GM12873 (cell line): ENCODE results near the gene BCAS1.

Experiments
- CTCF ChIP-seq: IDR thresholded peaks from 2 replicates; pipeline ENCODE4 v1.5.1; 2012; ENCODE audit warnings: low read depth, mild to moderate bottlenecking, moderate library complexity, low read length, control low read depth; ENCODE audit not compliant: insufficient read depth; ENCODE audit errors: missing control alignments

The BCAS1 gene

DNA sequence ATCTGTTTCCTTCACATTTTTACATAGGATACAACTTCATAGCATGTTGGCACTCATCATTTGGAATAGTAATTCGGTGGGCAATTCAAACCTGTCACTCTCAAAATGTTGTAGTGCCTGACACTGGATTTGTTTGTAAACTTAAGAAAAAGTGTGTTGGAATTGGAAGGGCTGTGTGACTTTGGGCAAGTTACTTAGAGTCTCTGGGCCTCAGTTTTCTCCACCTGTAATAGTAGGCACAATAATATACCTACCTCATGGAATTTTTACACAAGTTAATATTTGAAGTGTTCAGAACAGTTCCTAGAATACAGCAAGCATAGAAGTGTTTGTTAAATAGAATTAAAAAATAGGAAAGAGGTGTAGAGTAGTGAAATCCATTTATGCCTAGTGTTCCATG lies 15.0 kb upstream of the BCAS1 start:
- no peak for TF ChIP-seq CTCF

DNA sequence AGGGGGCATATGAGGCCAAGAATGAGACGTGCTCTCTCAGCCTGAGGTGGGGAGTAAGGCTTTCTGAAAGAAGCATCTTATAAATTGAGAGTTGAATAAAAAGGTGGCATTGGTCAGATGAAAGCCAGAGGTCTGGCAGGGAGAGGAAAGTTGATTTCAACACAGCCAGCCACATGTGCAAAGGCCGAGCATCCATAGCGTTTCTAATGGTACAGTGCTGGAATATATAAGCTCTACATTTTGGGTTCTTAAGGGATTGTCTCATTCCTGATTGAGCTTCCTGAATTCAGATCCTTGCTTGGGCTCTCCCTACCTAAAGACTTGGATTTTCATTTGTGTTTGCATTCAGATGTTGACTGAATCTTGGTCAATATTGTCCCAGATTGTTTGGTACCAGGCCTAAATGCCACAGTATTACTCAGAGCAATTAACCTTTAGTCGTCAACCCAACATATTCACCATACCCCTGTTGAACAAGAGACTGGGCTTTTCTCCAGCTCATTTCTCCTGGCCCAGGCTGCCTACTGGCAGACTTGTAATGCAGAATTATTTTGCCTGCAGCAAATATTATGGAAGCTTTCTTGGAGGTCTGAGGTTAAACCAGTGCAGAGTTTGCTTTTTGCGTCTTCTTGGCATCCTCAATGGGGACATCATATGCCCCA lies 14.5 kb upstream of the BCAS1 start:
- no peak for TF ChIP-seq CTCF

DNA sequence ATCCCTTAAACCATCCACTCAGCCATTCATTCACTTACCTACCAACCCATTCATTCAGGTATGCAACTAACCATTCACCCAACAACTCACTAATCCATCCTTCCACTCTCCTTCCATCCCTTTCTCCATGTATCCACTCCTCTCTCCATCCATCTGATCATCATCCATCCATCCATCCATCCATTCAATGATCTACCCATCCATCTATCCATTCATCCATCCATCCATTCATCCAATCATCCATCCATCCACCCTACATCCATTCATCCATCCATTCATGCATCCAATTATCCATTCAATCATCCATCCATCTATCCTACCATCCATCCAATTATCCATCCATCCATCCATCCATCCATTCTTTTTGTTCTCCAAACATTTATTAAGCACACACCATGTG lies 13.8 kb upstream of the BCAS1 start:
- TF ChIP-seq CTCF = no peak

DNA sequence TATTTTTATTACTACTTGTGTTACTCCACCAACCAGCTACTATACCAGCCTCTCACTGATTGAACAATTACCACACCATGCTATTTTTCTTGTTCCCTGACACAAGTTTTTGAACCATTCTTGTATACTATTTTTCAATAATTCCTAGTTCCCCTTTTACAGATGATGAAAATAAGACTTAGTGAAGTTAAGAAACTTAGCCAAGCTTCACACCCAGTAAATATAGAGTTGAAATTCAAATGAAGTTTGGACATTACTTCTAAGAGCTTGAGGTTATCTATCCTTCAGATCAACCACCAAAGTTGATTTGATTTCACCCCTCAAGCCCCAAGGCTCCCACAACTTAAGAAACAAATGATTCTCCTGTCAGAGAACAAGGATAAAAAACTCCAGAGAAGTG lies 13.1 kb upstream of the BCAS1 start:
- no peak for TF ChIP-seq CTCF

- TF ChIP-seq CTCF = no peak
These were observed 11.7 kb upstream of the BCAS1 start for GRCh38 chr20:54082100-54082499.

GRCh38 chr20:54079652-54080051 lies 9.3 kb upstream of the BCAS1 start:
- no peak for TF ChIP-seq CTCF

DNA sequence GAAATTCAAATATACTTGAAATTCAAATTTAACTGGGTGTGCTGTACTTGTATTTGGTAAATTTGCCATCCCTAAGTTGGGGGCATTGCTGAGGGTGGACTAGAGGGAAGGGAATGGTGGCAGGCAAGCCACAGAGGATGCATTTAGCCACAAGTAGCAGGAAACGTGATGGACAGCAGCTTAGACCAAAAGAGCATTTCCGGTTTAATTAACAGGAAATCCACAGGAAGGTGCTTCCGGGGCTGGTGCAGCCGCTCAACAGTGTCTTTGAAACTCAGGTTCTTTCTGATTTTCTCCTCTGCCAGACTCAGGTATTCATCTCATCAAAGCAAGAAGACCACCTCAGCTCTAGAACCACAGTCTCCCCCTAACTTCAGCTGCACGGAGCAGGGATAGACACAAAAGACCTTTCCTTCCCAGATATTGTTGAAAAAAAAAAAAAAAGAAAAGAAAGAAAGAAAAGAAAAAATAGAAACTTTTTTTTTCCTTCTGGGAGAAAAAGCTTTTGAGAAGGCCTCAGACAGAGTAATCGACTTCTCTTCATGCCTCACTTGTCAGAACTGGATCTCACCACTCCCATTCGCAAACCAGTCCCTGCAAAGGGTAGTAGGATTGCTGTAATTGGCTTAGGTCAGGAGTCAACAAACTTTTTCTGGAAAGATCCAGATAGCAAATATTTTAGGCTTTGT lies 8.0 kb upstream of the BCAS1 start:
- TF ChIP-seq CTCF = no peak
